ENCODE measurements around the gene FOLR1.
A peak's percentile ranks its signal among the peaks of the same experiment; 100 is the strongest.

FOLR1 gene

DNA sequence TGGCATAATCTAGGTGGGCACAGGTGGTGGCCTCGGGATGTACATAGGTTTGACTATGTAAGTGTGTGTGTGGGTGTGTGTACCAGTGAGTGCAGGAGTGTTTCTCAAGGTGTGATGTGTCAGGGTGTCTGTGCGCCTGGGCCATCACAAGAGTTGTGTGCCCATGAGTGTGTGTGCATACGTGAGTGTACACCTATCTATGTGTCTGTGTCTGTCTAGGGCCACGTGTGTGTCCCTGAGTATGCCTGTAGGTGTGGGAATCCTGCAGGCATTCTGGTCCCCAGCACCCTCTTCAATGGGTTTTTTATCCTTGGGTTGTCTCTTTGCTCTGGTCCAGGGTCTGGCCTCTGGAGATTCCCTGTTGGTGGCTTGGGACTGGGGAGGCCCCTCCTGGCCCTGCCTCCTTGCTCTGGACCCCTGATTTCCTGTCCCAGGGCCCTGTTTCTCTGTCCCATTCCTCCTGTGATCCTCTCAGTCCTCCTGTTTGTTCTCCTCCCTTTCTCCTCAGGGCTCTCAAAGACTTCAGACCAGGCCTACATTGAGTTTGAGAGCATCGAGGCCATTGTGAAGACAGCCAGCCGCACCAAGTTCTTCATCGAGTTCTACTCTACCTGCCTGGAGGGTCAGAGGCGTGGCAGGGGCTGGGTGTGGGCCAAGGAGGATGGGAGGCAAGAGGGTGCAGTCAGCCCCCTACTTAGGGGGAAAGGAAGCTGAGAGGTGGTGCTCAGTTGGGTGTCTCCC is 42.0 kb downstream of the FOLR1 start:
- no peak for DNase-seq

DNA sequence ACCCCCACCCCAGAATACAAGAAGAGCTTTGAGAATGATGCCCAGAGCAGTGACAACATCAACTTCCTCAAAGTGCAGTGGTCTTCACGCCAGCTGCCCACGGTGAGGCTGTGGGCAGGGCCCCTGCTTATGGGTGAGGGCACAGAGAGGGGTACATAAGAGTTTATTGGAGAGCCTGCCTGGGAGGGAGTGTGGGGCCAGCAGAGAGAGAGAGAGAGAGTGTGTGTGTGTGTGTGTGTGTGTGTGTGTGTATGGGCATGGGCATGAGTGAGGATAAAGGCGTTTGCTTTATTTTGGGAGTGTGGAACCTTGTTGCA is 42.5 kb downstream of the FOLR1 start:
- no peak for DNase-seq

DNA sequence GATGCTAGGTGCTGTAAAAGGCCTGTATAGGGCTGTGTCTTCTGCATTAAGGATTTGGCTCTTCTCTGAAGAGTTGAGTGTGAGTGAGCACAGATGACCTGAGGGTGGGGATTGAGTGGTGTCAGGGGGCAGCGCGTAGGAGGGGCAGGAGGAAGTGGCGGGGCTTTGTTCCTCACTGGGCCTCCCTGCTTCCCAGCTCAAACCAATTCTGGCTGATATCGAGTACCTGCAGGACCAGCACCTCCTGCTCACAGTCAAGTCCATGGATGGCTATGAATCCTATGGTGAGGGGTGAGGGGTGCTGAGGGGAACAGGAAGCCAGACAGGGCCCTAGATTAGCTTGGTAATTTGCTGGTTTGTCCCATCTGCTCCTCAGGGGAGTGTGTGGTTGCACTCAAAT is 43.0 kb downstream of the FOLR1 start:
- DNase-seq: no peak

DNA sequence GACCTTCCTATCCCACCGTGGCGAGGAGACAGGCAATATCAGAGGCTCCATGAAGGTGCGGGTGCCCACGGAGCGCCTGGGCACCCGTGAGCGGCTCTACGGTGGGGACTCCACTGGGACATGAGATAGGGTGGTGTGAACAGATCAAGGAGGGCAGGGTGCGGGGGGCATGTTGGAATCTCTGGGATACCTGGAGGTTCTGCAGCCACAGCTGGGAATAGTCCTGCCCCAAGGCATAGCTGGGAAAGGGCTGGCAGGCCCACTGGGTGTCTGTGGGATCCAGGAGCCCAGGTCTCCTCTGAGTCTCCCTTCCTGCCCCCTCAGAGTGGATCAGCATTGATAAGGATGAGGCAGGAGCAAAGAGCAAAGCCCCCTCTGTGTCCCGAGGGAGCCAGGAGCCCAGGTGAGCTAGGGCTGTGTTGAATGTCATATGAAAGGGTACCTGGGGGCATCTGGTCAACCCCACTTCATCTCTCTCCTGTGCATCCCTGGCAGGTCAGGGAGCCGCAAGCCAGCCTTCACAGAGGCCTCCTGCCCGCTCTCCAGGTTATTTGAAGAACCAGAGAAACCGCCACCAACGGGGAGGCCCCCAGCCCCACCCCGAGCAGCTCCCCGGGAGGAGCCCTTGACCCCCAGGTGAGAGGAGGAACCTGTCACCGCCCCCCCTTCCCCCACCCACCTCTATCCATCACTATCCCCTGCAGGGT is 43.6 kb downstream of the FOLR1 start:
- DNase-seq: no peak

DNA sequence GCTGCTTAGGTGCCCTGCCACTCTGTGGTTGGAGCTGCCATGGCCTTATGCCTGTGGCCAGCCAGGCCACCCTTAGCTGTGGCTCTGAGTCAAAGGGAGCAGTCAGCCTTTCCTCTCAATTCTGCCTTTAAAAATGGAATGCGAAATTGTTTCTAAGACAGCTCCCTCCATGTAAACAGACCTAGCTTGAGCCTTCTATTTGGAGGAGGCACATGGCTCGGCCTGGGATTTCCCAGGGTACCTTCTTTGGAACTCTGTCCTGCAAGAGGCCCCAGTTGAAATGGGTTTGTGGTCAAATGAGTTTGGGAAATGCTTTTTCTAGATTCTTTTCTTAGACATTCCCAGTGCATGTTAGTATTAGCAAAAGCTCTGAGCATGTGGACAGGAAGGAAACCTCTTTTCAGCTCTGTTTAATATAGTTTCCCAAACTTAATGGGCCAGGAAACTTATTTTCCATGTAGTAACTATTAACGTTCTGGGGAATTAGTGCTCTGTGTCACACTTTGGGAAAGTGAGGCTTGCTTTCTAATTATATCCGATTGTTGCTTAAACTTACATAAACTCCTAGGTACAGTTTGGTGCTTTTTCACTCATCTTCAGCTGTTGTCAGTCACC is 44.2 kb downstream of the FOLR1 start:
- DNase-seq: no peak

DNA sequence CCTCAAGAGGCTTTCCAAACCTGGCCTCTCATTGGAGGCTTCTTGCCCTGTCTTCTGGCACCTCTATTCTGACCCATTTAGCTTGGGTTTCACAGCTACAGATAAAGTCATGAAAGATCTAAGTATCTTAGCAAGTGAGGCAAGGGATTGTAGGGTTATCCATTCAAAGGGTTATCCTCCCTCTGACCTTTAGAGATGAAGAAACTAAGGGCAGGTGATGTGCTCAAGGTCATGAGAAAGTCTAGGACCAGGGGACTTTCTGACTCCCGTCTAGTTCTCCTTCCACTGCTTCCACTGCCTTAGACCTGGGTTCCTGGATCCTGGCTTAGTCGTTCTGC is 44.8 kb downstream of the FOLR1 start:
- DNase-seq: no peak

DNA sequence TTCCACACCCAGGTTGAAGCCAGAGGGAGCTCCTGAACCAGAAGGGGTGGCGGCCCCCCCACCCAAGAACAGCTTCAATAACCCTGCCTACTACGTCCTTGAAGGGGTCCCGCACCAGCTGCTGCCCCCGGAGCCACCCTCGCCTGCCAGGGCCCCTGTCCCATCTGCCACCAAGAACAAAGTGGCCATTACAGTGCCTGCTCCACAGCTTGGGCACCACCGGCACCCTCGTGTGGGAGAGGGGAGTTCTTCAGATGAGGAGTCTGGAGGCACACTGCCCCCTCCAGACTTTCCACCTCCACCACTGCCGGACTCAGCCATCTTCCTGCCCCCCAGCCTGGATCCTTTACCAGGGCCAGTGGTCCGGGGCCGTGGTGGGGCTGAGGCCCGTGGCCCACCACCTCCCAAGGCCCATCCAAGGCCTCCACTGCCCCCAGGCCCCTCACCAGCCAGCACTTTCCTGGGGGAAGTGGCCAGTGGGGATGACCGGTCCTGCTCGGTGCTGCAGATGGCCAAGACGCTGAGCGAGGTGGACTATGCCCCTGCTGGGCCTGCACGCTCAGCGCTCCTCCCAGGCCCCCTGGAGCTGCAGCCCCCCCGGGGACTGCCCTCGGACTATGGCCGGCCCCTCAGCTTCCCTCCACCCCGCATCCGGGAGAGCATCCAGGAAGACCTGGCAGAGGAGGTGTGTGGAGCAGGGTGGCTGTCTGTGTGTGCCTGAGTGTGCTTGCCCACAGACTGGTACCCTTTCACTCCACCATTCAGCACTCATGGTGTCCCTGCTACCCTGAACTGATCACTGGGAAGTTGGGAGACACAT is 45.4 kb downstream of the FOLR1 start:
- DNase-seq: no peak

DNA sequence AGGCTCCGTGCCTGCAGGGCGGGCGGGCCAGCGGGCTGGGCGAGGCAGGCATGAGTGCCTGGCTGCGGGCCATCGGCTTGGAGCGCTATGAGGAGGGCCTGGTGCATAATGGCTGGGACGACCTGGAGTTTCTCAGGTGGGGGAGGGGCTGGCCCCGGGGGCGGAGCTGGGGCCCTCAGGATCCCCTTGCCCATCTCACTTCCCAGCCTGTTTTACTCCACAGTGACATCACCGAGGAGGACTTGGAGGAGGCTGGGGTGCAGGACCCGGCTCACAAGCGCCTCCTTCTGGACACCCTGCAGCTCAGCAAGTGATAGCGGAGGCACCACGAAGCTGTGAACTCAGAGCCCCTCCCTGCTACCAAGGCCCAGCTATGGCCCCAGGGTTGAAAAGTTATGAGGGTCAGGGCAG is 46.1 kb downstream of the FOLR1 start:
- peak in 18 of 56 donors; percentile 9 to 56 (median 24) for DNase-seq

DNA sequence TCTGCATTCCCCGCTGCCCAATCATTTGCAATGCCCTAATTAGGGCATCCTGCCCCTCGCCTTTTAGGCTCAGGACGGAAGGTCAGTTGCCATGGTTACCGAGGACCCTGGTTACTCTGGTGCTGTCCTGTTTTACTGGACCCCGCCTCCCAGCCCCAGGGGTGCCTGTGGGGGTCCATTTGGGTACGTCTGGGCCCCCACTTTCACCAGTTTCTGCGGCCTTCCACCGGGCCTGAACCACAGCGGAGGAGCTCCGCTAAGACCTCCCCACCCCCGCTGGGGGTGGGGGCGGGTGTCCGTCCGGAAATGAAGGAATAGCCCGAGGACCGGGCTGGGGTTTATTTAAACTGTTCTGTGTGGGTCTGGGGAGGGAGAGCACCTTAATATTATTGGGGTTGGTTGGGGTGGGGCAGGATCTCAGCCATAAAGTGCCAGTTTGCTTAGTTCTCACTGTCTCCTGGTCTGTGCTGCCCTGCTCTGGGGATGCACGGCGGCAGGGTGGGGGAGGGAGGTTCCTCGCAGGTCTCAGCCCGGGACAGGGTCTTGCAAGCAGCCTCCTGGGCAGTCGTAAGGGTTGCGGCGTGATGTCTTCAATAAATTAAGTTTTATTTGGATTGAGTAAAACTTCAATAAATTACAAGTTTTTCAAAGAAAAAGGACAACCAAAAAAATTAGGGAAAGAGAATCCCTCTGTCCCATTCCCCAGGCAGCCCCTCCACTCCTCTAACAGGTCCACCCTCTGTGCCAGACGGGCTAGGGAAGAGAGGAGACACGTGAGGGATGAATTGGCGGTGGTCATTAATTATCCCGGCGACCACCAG is 46.8 kb downstream of the FOLR1 start:
- no peak for DNase-seq

DNA sequence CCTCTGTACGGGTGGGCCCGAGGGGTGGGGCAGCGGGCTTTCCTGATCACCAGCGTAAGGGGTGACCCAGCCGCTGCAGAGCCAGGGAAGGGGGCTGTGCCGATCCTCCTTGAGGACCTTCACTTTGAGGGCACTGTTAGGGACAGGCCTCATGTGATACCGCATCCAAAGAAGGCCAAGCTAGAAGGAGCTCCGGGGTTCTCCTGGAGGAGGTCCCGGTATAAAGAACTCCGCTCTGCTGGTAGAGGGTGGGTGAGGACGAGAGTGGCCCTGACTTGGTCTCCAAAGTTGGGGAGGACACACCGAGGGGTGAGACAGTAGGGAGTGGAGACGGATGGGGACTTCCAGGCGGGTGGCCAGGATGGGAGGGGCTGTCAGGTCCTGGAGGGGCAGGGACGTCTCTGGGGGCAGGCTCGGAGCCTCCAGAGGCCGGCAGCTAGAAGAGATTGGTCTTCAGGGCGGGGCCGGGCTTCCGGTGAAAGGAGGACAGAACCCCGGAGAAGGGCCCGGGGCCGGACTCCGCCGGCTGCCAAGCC is 47.4 kb downstream of the FOLR1 start:
- DNase-seq: peak in 7 of 56 donors; percentile 29 to 56 (median 47)

DNA sequence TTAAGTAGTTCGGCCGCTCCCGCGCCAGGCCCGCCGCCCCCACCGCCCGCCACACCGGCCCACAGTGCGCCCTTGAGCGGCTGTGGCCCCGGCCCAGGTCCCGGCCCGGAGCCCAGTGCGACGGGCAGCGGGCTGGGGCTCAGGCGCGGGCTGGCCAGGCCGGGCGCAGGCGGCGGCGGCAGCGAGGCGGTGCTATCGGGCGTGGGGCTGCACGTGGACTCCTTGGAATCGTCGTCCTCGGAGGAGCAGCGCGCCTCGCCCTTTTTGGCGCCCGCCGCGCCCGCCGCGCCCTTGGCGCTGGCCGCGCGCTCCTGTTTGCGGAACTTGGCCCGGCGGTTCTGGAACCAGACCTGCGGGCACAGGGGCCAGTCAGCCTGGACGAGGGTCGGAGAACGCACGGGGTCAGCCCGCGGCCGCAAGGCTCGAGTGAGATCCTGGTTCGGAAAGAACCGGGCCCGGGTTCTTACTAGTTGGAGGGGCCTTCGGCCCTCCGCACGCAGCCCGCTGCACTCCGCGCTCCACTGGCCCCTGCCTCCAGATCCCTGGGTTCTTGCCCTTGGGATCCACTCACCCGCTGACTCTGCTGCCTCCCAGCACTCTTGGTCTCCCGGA is 48.0 kb downstream of the FOLR1 start:
- DNase-seq: peak in 7 of 56 donors; percentile 23 to 59 (median 51)

DNA sequence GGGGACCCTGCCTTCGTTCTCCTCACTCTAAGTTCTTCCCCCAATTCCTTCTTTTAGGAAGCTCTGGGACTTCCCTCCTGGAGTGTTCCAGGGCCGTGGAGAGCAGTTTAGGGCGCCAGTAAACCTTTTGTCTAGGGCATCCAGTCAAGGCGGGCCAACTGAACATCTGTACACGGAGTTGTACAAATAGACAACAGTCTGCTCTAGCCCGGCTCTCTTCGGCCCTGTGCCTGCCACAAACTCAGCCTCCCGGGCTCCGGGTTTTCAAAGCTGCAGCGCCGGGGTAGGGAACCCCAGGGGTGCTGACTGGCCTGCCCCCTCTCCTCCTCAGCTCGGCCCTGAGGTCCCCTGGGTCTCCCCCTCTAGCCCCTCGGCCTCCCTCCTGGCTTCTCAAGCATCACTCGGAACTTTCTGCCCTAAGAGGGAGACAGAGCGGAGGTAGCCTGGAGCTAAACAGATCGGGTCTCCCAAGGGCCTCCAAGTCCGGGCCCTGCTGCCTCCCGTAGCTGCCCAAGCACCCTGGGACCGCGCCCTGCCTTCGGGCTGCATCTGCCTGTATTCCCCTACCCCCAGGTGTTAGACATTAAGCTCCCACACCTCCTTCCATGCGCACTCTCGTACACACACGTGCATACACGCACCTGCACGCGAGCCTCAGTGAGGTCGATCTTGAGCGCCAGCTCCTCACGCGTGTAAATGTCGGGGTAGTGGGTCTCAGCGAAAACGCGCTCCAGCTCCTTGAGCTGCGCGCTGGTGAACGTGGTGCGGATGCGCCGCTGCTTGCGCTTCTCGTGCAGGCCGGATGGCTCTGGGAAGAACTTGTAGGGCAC is 48.7 kb downstream of the FOLR1 start:
- DNase-seq: no peak

DNA sequence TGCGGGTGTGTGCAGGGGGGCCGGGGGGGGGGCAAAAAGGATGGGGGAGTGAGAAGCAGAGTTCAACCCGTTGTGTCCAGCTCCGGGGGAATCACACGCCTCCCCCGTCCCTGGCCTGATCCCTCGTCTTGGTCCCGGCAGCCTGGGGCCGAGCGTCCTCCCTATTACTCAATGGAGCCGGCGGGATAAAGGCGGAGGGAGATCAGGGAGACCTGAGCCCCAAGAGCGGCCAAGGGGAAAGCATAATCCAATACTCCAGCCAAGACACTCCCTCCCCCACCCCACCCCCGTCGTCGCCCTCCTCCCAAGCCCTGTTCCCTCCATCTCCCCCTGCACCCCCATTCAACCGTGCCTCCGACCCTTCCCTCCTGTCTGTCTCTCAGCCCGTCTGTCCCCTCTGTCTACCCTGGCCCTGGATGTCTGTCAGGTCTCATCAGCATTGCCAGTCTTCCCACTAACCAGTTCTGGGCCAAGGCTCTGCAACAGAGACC is 49.4 kb downstream of the FOLR1 start:
- DNase-seq: no peak

DNA sequence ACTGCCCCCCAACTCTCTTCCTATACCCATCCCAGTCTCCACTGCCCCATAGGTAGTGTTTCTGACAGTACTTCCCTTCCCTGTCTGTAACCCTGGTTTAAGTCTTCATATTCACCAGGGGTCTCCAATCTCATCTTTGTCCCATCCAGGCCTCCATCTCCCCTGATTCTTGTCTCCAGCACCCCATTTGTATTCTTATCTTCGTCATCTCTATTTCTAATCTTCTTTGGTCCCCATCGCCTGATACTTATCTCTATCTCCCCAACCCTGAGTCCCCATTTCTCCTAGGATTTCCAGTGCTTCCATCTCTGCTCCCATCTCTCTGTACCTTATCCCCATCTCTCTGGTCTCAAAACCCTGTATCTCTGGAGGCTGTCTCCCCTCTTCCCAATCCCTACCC is 50.2 kb downstream of the FOLR1 start:
- DNase-seq: no peak

DNA sequence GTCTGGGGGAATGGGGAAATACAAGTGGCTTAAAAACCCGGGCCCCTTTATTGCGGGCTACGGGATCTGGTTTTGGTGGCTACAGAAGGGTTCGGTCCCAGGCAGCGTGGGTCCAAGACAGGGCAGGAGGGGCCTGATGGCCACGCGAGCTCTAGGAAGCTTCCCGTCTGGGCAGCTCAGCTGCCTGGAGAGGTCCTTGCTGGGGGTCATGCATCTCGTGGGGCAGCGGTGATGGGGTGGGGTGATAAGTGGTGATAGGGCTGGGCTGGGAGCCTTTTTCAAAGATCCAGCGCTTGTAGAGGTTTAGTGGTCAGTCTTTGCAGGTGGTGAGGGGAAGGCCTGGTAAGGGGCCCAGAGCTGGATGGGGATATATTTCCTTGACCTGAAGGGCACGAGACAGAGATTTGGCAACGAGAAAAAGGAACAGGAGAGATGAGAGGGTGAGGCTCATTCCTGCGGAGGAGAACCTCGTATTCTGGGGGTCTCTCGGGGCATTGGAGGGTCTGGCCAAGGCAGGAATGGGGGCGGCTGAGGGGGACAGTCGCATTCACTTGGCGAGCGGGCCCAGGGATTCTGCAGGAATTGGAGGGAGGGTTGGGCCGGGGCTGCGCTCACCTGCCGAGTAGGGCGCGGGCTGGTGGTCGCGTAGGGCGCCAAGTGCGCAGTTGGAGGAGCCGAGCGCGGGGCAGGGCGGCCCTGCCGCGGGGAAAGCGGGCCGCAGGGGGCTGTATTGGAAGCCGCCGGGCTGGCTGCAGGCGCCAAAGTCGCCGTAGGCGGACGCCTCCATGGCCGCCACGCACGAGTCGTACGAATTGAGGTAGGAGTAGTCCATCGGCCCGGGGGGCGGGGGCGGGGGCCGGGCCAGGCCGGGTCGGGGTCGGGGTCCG is 51.5 kb downstream of the FOLR1 start:
- DNase-seq: no peak

DNA sequence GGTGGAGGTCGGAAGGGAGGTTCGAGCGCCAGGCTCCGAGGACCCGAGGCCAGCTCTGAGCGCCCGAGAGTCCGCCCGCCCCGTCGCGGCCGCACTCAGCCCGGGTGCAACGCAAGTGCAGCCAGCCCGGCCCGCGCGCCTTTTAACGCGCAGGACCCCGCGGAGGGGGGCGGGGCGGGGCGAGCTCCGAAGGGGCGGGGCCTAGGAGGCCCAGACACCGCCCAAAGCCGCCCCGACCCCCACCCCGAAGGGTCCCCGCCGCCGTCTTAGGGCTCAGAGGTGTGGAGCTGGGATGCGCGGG is 52.1 kb downstream of the FOLR1 start, which contains the start of gene PHOX2A:
Gene PHOX2A (minus strand): TSS at position 117 of the 301 bp plus-strand sequence. CDS start 172 bp downstream, outside the sequence.
- DNase-seq: no peak

DNA sequence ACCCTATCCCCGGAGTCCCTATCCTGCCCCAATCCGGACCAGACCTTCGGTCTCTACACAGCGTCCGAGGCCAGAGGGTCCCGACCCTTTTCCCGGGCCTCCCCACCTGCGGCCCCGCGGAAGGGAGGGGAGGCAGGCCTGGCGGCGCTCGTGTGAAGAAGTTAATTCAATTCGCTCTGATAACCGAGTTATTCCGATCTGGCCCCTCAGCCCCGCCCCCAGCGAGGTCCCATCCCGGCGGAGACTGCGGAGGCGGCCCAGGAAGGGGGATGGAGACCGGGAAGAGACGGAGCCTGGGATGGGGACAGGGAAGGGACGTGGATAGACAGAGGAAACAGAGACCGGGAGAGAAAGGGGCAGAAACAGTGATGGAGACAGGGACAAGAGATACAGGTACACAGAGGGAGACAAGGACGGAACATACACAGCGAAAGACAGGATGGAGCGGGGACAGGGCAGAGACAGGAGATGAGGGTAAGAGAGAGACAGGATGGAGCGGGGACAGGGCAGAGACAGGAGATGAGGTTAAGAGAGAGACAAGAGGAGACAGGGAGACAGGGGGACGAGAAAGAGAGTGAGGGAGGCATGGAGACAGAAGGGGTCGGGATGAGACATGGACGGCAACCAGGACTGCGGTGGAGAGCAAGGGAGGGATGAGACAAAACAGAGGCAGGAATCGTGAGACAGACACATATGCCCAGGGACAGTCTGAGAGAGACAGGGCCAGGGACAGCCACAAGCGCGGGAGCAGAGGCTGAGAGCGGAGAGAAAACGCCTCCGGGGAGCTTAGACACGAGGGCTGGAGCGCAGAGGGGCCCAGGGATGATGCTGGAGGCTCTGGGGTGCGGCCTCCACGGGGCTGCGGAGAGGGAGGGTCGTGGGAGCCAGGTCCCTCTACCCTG is 52.7 kb downstream of the FOLR1 start:
- no peak for DNase-seq
